Activated CD8-positive, alpha-beta memory T cell treated with anti-CD3 and anti-CD28 coated beads, Interleukin-2, amount 50 U/mL, for 1 hour (primary cell): ENCODE measurements around the gene CGNL1.

Experiments used
- DNase-seq: peaks from one replicate; pipeline ENCODE4 v3.0.0-alpha.2; 2020; ENCODE audit errors: extremely low read depth

Gene CGNL1

DNA sequence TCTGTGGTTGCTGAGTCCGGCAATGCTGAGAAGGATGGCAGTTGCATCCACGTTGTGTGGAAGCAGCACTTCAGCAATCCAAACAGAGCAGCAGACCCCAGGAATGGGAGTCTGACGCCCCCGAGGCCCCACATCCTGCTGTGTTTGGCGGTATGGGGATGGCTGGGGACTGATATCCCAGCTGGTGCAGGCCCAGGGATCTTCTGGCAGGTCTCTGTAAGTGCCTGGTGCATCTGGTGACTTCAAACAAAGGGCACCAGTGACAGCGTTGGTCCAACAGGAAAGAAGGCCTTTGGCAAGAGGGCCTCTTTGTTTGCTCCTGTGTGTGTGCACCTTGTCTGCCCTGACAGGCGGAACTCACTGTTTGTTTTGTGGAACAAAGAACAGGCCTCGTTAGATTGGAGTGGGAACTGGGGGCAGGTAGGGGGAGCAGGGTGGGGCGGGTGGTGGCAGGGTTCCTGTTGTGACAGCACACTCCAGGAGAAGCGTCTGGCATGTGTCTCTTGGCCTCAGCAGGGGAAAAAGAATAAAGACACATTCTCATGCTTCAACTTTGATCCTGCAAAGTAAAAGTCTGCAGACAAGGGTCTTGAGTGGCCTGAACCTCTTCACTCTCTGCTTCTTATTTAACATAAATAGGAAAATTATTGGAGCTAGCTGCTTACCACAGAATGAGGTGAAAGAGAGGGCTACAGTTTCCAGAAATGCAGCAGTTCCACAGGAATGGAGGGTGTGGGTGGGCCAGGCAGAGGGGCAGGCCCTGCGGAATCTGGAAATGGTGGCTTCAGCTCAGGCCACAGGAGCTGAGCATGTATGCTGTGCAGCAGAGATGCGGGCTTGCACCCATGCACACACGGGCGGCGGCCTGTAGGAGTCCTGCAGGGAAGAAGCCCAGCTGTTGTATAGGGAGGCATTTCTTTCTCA lies 120.9 kb downstream of the CGNL1 start:
- DNase-seq = no peak

DNA sequence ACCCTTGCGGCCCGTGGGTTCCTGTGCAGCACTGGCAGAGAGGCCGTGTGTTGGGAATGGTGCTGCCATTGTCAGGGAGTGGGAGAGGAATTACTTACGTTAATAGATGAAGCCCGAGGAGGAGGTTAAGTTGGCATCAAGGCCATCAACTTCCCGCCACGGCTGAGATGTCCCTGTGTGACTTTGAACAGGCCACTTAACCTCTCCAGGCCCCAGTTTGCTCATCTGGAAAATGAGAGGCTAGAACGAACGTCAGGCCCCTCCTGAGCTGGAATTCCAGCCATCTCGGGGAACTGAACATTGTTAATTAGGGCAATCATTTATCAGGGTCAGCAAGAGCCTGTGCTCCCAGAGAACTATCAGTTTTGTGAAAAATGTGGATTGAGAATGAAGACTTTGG lies 124.0 kb downstream of the CGNL1 start:
- DNase-seq = no peak

- DNase-seq = no peak
Observed at GRCh38 chr15:57500979-57501576, 124.8 kb downstream of the CGNL1 start.

GRCh38 chr15:57502116-57502515 lies 125.8 kb downstream of the CGNL1 start:
- DNase-seq = no peak

DNA sequence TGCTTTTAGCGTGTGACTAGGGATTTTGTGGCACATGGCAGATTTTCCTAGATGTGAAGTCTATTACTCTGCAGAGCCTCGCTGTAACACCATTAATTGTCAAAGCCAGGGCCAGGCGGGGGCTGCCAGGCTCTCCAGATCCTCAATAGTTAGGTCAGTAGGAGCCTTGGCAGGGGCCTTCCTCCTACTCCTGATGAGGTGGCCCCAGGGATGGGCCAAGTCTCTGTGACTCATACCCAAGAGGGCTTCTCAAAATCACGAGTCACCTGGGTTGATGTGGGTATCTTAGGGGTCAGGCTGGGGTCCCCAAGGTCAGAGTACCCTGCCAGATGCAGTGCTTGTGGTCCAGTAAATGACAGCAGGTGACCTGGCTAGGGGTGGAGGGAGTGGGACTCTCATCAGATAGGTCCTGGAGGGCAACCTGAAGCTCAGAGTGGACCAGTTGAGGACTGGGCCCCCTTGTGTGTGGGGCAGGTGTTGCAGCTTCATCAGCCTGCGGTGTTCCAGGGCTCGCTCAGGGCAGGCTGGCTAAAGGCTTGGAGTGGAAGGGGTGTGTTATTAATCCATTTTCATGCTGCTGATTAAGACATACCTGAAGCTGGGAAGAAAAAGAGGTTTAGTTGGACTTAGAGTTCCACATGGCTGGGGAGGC lies 126.9 kb downstream of the CGNL1 start:
- DNase-seq = no peak

DNA sequence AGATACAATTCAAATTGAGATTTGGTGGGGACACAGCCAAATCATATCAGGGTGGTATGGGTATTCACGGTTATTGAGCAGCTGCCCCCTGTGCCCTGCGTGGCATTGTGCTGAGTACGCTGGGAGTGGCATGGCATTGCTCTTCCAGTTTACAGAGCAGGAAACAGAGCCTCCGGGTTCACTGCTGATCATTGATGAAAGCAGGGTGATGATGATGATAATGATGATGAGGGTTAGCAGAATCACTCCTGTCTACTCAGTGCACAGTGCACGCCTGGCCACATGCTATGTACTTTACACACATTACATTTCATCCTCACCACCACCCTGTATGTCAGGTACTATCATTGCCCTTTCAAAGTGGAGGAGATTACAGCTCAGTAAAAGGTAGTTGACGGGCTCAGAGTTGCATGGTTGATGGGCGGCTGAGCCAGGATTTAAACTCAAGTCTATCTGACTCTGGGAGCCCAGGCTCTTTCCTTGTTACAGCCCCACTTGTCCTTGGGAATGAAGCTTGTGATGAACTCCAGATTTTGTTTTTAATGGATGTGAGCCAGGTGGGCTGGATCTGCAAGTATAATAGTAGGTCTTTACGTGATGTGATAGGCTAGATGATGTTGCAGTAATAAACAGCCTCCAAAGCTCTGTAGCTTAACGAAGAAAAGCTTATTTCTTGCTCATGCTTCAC lies 127.8 kb downstream of the CGNL1 start:
- no peak for DNase-seq

DNA sequence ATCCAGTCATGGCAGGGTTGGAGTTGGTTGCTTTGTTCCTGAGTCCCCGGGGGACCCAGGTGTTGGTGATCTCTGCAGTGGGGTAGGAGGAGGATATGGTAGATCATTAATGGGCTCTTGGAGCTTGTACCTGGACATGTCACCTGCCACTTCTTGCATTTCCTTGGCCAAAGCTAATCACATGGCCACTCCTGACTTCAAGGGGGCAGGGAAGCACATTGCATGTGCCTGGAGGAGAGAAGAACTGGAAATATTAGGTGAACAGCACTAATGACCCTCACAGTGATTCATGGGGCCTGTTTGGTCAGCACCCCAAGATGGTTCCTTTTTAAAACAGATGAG lies 128.3 kb downstream of the CGNL1 start:
- no peak for DNase-seq

GRCh38 chr15:57505056-57505715 lies 128.9 kb downstream of the CGNL1 start:
- DNase-seq = no peak

- no peak for DNase-seq
Observed at GRCh38 chr15:57505949-57506391, 129.7 kb downstream of the CGNL1 start.

DNA sequence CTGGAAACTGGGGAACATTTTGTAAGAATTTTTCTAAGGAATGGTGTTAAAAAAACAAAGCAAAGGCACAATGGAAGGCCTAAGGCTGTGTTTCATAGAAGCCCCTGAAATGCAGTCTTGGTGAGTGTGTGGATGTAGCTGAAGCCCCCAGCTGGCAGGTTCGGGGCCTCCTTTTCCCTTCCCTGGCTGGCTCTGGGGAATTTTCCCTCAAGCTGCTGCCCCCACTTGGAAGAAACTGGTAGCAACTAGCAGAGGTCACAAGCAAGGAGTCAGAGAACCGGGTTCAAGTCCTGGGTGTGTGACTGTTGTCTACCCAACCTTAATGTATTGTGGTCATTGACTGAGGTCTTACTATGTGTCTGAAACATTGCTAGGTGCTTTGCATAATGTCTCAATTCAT lies 130.1 kb downstream of the CGNL1 start:
- no peak for DNase-seq

DNA sequence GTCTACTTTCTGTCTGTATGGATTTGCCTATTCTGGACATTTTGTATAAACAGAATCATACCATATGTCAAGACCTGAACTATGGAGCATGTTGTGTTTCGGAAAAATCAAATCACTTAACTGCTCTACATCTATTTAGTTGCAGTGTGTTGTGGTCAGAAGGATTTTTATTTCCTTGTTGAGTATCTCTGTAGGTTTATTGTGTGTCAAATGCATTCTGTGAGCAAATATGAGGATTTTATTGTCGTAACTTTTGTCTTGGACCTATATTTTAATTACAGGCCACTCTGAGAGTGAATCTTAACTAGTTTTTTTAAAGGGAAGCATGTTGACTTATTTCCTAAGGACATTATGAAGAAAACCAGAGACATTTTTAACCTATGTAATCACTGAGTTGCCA lies 130.8 kb downstream of the CGNL1 start:
- no peak for DNase-seq

DNA sequence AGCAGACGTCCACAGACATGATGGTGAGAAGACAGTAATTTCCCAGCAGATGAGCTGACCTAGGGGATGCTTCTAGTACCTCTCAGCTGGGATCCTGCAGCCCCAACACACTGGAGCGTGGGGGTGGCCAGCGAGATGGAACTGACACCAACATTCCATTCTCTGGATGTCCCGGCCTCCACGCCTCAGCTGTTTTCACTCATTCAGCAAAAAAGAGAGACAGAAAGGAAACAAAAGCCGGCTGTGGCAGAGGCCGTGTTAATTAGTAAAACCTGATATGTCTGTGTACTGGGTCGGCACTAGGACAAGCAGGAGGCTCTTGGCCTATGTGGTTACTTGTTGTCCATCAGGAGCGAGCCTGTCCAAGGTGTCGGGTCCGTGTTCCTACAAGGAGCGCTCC lies 132.8 kb downstream of the CGNL1 start:
- DNase-seq = no peak

GRCh38 chr15:57509965-57510364 lies 133.7 kb downstream of the CGNL1 start:
- no peak for DNase-seq

- DNase-seq = no peak
Observed at GRCh38 chr15:57510647-57511046, 134.3 kb downstream of the CGNL1 start.

- no peak for DNase-seq
Observed at GRCh38 chr15:57516327-57517029, 140.2 kb downstream of the CGNL1 start.

- DNase-seq = no peak
Observed at GRCh38 chr15:57517030-57517671, 140.8 kb downstream of the CGNL1 start.

GRCh38 chr15:57518779-57519405 lies 142.6 kb downstream of the CGNL1 start:
- no peak for DNase-seq

- DNase-seq = no peak
Observed at GRCh38 chr15:57519806-57520205, 143.5 kb downstream of the CGNL1 start.

DNA sequence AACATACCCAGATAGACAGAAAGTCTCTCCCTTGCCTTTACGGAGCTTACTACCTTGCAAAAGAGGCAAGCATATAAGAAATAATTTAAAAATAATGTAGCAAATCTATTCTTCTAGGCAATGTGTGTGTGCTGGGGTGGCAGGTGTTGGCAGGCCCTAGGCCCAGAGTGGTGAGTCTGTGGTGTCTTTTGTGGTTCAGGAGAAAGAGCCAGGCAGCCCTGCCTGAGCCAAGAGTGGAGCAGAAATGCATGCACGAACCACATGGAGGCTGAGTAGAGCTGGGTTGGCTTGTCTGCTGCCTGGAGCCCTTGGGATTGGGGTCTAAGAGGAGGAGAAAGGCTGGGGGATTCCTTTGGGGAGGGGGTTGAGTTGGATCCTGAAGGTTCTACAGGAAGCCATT lies 145.2 kb downstream of the CGNL1 start:
- no peak for DNase-seq

- no peak for DNase-seq
Observed at GRCh38 chr15:57522148-57522547, 145.8 kb downstream of the CGNL1 start.
